Measurements from ENCODE around the gene SMIM41.
A peak's percentile ranks its signal among the peaks of the same experiment; 100 is the strongest.

Gene SMIM41

GRCh38 chr12:52125476-52125900 lies 46.0 kb downstream of the SMIM41 start:
- TF ChIP-seq CTCF (IDR thresholded peaks at IDR 0.05; ENCODE audit: control insufficient read depth, insufficient read depth, low read depth, low read length, missing control alignments), result no peak
- H3K4me3 ChIP-seq (ENCODE audit: control insufficient read depth, low read depth, low read length), result no peak overlapping the region
- DNase-seq (ENCODE audit: low read depth), result no peak

DNA sequence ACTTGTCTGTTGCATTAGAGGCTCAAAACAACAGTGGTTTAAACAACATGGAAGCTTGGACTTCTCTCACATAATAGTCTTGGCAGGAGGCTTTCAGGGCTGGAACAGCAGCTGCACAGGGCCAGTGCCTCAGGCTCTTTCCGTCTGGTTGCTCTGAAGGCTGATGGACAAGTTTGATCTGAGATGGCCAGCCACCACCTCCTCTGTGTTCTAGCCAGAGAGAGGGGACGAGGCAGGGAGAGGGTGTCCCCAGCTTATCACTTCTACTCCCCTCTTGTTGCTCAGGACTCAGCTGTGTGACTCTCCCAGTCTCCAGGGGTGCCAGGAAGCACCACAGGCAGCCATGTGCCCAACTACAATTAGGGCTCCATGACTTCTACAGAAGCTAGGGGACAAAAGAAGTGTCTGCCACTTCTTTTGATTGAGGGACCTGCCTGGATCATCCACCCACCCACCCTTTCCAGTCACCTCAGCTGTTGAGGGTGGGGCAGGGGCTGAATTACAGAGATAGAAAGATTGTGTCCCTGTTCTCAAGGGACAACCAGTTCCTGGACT lies 46.6 kb downstream of the SMIM41 start:
- H3K4me3 ChIP-seq (ENCODE audit: control insufficient read depth, low read depth, low read length), result no peak overlapping the region
- no peak for DNase-seq (ENCODE audit: low read depth)
- no peak for TF ChIP-seq CTCF (IDR thresholded peaks at IDR 0.05; ENCODE audit: control insufficient read depth, insufficient read depth, low read depth, low read length, missing control alignments)

- no peak for TF ChIP-seq CTCF (IDR thresholded peaks at IDR 0.05; ENCODE audit: control insufficient read depth, insufficient read depth, low read depth, low read length, missing control alignments)
- DNase-seq (ENCODE audit: low read depth), result no peak
- H3K4me3 ChIP-seq (ENCODE audit: control insufficient read depth, low read depth, low read length), result no peak overlapping the region
Measured at GRCh38 chr12:52126605-52127578, 47.4 kb downstream of the SMIM41 start.

DNA sequence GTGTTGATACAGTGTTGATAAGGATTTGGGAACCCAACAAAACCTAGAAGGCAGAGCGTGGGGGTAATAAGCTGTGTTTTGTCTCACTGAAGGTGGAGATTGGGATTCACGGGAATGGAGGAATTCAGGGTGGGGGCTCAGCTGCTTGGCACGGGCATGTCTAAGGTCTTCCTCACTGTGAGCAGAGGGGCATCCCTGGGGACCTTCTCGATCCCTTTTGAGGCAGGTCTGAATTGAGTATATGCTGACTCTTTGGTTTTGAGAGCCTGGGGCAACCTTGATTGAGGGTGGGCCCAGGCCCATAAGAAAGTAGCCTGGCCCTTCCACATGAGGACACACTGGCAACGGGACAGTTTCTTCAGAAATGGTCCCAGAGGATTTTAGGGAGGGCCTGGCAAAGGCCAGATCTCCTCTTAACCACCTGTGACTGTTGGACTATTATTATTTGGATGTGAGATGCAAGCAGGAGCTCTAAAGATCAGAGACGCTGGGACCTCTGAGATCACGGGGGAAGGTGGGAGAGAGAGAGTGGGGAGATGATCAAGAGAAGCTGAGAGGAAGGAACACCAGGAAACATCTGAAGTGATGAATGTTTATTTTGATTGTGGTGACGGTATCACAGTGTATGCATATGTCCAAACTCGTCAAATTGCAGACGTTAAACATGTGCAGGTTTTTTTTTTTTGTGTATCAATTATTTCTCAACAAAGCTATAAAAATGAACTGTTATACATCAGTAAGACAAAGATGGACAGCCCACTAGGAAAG lies 48.4 kb downstream of the SMIM41 start:
- H3K4me3 ChIP-seq (ENCODE audit: control insufficient read depth, low read depth, low read length), result no peak overlapping the region
- DNase-seq (ENCODE audit: low read depth), result no peak
- TF ChIP-seq CTCF (IDR thresholded peaks at IDR 0.05; ENCODE audit: control insufficient read depth, insufficient read depth, low read depth, low read length, missing control alignments), result no peak

GRCh38 chr12:52130711-52131110 lies 51.2 kb downstream of the SMIM41 start:
- TF ChIP-seq CTCF (IDR thresholded peaks at IDR 0.05; ENCODE audit: control insufficient read depth, insufficient read depth, low read depth, low read length, missing control alignments), result no peak

GRCh38 chr12:52132754-52133161 lies 53.3 kb downstream of the SMIM41 start:
- no peak for TF ChIP-seq CTCF (IDR thresholded peaks at IDR 0.05; ENCODE audit: control insufficient read depth, insufficient read depth, low read depth, low read length, missing control alignments)
- DNase-seq (ENCODE audit: low read depth), result peak; percentile 33
- no peak overlapping the region for H3K4me3 ChIP-seq (ENCODE audit: control insufficient read depth, low read depth, low read length)

More at GRCh38 chr12:52130711-52131110, 51.2 kb downstream of the SMIM41 start:
- DNase-seq (ENCODE audit: low read depth), result no peak
- no peak overlapping the region for H3K4me3 ChIP-seq (ENCODE audit: control insufficient read depth, low read depth, low read length)
